Epidermal melanocyte (primary cell): Measurements from ENCODE around the gene LHFPL6.

Experiments used
- DNase-seq: peaks from one replicate; pipeline ENCODE4 v3.0.0; 2011; ENCODE audit warnings: low spot score; ENCODE audit not compliant: insufficient read length

LHFPL6 gene

DNA sequence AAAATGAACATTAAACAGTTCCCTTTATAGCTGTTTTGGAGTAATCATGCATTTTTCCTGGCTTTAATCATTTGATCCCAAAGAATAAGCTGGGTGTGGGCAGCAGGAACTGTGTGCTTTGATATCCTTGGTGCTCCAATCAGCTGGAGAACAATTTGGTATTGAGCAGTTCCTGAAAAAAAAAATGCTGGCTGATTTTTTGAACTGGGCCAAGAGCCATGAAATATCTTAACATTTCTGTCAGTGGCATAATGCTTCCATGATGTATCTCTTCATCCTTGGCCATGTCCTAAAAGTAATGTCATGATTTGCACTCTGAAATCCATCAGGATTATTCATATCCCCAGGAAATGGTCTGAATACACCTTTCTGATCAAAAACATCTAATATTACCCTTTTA lies 134.7 kb downstream of the LHFPL6 start:
- DNase-seq: no peak

- DNase-seq: no peak
Measured at GRCh38 chr13:39463611-39464010, 139.4 kb downstream of the LHFPL6 start.

GRCh38 chr13:39462906-39463305 lies 140.1 kb downstream of the LHFPL6 start:
- no peak for DNase-seq

- DNase-seq: no peak
Measured at GRCh38 chr13:39462428-39462827, 140.6 kb downstream of the LHFPL6 start.

DNA sequence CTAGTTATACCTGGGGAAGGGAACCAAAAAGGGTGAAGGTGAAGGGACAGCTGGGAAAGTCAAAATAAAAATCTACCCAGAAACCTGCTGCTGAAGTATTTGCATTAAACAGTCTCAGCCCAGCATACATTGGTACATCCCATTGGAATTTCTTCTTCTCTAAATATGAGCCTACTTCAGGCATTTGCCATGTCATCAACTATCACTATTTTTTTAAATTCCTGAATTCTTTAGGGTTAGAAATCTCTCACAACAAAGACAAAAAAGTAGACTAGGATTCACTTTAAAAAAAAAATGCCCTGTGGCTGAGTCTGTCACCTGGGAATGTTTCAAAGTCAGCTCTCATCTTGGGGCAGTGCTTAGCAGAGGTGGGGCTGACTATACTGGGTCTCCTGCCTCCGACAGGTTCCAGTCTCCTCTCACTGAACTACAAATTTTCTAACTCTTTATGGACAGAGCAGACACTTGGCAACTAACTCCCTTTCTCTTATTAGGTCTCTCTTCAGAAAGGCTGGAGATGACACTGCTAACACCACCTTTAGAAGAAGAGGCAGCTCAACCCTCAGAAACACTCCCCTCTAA lies 141.2 kb downstream of the LHFPL6 start:
- no peak for DNase-seq

DNA sequence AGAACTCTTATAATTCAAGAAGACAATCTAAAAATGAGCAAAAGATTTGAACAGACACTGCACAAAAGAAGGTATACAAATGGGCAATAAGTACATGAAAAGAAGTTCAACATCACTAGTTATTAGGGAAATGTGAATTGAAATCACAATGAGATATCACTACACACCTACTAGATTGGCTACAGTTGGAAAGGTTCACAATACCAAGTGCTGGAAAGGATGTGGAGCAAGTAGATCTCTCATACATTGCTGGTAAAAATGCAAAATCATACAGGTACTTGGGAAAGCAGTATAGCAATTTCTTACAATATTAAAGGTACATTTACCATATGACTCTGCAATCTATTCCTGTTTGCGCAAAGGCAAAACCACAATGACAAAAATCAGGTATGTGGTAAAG lies 145.7 kb downstream of the LHFPL6 start:
- DNase-seq: no peak

- DNase-seq: no peak
Measured at GRCh38 chr13:39455521-39456175, 147.3 kb downstream of the LHFPL6 start.

- DNase-seq: no peak
Measured at GRCh38 chr13:39452834-39453233, 150.2 kb downstream of the LHFPL6 start.

DNA sequence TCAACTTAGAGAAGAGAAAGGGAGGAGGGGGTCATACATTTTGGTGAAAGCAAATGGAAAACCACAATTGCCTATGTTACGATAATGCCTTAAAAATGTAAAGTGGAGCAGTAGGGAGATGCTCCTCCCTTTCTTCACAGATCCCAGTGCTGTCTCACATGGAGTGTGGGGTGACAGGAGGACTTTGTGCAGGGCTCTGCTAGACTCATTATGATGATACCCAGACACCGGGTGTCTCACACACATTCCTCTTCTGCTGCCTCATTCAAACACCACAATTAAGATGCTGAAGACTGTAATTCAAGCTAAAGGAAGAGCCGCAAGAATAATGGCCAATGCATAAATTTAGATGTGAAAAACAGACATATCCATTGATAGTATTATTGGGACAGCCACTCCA lies 150.6 kb downstream of the LHFPL6 start:
- no peak for DNase-seq

DNA sequence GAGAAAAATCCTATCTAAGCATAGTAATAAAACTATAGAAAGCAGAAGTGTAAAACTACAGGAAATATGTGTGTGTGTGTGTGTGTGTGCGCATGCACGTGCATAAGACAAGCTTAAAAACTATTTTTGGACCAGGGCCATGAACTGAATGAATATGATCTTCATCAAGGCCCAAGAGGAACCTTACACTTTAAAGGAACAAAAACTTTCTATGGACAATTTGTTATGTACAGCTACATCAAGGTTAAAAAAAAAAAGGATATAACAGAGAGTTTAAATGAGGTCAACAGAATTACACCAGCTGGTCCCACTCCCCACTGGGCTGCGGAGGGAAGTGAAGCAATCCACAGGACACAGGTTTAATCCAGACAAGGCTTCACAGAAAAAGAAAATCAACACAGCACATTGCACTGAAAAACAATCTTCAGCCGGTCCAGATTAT lies 151.1 kb downstream of the LHFPL6 start:
- no peak for DNase-seq

DNA sequence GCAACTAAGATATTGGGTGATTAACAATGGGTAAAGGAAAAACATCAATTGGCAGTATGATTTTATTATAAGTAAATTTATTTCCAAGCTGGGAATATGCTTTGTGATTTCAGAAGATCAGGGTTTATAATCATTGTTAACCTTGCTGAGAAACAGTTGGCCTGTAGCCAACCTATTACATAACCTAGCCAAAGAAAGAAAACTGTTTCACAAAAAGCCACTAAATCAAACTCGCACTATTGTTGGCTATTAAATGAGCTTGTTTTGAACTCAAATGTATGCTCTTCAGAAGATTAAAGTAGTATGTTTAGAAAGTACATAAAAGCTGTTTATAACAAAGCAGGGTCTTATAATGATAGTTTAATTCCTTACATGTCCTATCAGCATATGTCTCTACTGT lies 151.7 kb downstream of the LHFPL6 start:
- DNase-seq: no peak

DNA sequence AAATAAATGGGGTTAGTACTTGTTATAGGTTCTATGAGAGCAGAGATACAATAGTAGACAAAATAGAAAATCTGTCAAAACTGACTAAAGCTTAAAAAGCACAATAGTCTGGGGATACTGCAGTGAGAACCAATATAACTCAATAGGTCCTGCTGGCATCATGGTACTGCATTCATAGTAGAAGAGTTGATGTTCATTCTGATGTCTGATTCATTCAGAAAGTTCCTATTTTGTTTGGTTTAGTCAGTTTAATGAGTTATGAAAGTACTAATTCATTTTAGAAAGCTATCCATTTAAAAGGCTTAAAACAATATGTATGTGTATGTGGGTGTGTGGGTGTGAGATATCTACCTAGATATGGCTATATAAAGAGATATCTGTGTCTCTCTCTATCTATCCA lies 152.8 kb downstream of the LHFPL6 start:
- DNase-seq: no peak

- no peak for DNase-seq
Measured at GRCh38 chr13:39448834-39449233, 154.2 kb downstream of the LHFPL6 start.

- no peak for DNase-seq
Measured at GRCh38 chr13:39446865-39447264, 156.1 kb downstream of the LHFPL6 start.

- no peak for DNase-seq
Measured at GRCh38 chr13:39444866-39445265, 158.1 kb downstream of the LHFPL6 start.

DNA sequence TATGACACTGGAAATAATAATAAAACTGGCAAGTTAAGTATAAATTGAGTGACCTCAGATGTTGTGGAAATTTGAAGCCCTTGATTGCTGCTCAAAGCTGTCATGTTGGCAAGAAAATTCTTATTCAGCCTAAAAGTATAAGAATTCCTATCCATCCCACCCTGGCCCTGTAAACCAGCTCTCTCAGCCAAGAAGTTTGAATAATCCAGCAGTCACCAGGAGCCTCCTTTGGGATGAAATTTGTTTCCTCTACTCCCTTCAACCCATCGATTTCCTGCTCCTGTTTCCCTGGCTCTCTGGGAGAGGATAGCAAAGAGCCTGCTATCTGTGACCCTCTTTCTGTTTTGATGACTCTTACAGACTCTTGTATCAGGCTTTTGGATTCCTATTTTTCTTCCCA lies 169.3 kb downstream of the LHFPL6 start:
- no peak for DNase-seq

GRCh38 chr13:39432196-39432595 lies 170.8 kb downstream of the LHFPL6 start:
- DNase-seq: no peak

DNA sequence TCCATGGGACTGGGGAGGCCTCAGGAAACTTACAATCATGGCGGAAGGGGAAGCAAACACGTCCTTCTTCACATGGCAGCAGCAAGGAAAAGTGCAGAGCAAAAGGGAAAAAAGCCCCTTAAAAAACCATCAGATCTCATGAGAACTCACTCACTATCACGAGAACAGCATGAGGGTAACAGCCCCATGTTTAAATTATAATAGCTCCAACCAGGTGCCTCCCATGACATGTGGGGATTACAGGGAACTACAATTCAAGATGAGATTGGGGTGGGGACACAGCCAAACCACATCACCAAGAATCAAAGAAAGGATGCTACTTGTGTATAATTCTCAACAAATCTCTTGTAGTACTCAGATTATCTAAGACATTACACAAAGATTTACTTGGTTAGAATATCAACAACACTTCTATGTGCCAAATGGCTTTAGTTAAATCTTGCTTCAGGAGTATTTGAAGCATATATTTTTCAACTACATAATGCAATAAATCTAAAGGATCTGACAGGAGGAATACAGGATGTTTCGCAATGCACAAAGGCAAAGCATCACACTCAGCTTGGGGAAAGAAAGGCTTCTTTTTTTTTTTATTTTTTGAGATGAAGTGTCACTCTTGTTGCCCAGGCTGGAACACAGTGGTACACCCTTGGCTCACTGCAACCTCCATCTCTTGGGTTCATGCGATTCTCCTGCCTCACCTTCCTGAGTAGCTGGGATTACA lies 180.0 kb downstream of the LHFPL6 start:
- DNase-seq: no peak

DNA sequence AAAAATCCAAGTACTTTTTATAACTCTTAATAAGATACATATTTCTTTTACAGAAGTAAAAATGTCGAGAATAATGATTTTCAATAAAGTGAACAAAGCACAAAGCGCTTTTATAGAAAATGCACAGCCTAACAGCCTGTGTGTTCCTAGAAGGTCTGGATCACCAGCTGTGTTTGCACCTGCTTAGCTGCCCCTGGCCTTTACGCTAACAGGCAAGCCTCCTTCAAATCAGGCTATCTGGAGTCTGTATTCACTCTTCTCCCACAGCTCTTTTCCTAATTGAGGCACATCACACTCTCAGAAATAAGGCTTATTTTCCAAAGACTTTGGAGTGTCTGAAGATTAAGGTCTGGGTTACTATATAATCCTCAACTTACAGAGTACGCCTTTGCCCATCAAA lies 183.1 kb downstream of the LHFPL6 start:
- no peak for DNase-seq

- no peak for DNase-seq
Measured at GRCh38 chr13:39419068-39419467, 183.9 kb downstream of the LHFPL6 start.

DNA sequence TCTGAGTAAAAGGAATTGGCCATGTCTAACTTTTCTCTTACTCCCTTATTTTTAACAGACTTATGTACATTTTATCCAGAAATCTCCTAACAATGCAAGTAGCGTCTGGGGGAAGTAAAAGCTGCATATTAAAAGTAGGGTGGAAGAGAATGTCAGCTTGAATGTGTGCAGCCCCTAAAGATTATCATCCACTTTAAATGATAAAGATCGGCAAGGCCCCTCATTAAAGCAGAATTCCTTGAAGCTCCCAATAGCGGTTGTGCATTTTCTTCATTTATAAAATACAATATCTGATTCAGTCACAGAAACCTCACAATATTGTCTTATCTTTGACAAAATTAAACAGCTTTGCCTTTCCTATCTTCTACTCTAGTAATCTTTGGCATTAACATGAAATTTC lies 184.6 kb downstream of the LHFPL6 start:
- no peak for DNase-seq

- no peak for DNase-seq
Measured at GRCh38 chr13:39417643-39418042, 185.3 kb downstream of the LHFPL6 start.

GRCh38 chr13:39417131-39417530 lies 185.9 kb downstream of the LHFPL6 start:
- no peak for DNase-seq
